H9 (cell line): ENCODE data around the gene IRF4. TPM values are rescaled to one million over a fixed set of nuclear protein-coding genes. Genes with fewer than 3 reads are reported as not detected.

Experiments used
- DNase-seq: peaks from one replicate; pipeline ENCODE4 v3.0.0-alpha.2; 2017
- H2AFZ ChIP-seq: one replicate; pipeline ENCODE4 v1.6.1; 2013; ENCODE audit warnings: mild to moderate bottlenecking, low read length, control low read depth, moderate library complexity
- H2AK5ac ChIP-seq: 2 replicates; pipeline ENCODE4 v1.6.1; 2013; ENCODE audit warnings: low read length, control low read depth, mixed read lengths; ENCODE audit not compliant: insufficient read length
- H2BK120ac ChIP-seq: one replicate; pipeline ENCODE4 v1.6.1; 2013; ENCODE audit warnings: low read depth, mild to moderate bottlenecking, low read length, control low read depth, inconsistent platforms; ENCODE audit not compliant: poor library complexity, severe bottlenecking
- H2BK12ac ChIP-seq: 2 replicates; pipeline ENCODE4 v1.6.1; 2013; ENCODE audit warnings: low read length, control low read depth, mixed read lengths, low read depth; ENCODE audit not compliant: insufficient read length
- H2BK15ac ChIP-seq: 2 replicates; pipeline ENCODE4 v1.6.1; 2013; ENCODE audit warnings: low read depth, low read length, control low read depth
- H2BK20ac ChIP-seq: one replicate; pipeline ENCODE4 v1.6.1; 2013; ENCODE audit warnings: low read depth, mild to moderate bottlenecking, low read length, control low read depth, inconsistent platforms; ENCODE audit not compliant: poor library complexity, severe bottlenecking
- H2BK5ac ChIP-seq: 2 replicates; pipeline ENCODE4 v1.6.1; 2013; ENCODE audit warnings: low read length, control low read depth, mixed read lengths; ENCODE audit not compliant: insufficient read length
- H3K14ac ChIP-seq: 2 replicates; pipeline ENCODE4 v1.6.1; 2013; ENCODE audit warnings: low read length, control low read depth; ENCODE audit not compliant: insufficient read depth
- H3K18ac ChIP-seq: 2 replicates; pipeline ENCODE4 v1.6.1; 2013; ENCODE audit warnings: low read depth, mild to moderate bottlenecking, mixed read lengths, low read length, control low read depth; ENCODE audit not compliant: insufficient read length
- H3K23ac ChIP-seq: 2 replicates; pipeline ENCODE4 v1.6.1; 2013; ENCODE audit warnings: low read length, control low read depth, mixed read lengths, low read depth; ENCODE audit not compliant: insufficient read length
- H3K23me2 ChIP-seq: 2 replicates; pipeline ENCODE4 v1.6.1; 2013; ENCODE audit warnings: low read depth, mild to moderate bottlenecking, mixed read lengths, low read length, control low read depth; ENCODE audit not compliant: insufficient read length, poor library complexity, severe bottlenecking
- H3K27ac ChIP-seq: 2 replicates; pipeline ENCODE4 v1.5.1; 2013; ENCODE audit warnings: low read length, control low read depth, mixed read lengths, low read depth; ENCODE audit not compliant: insufficient read length
- H3K27me3 ChIP-seq: 2 replicates; pipeline ENCODE4 v1.6.1; 2013; ENCODE audit warnings: low read length, control low read depth, inconsistent platforms; ENCODE audit not compliant: insufficient read depth
- H3K4ac ChIP-seq: 2 replicates; pipeline ENCODE4 v1.6.1; 2013; ENCODE audit warnings: low read depth, mild to moderate bottlenecking, control low read depth, inconsistent platforms, low read length, moderate library complexity
- H3K4me1 ChIP-seq: 2 replicates; pipeline ENCODE4 v1.6.1; 2013; ENCODE audit warnings: low read length, control low read depth, inconsistent platforms; ENCODE audit not compliant: insufficient read depth
- H3K4me2 ChIP-seq: 2 replicates; pipeline ENCODE4 v1.6.1; 2013; ENCODE audit warnings: low read length, control low read depth, mixed read lengths; ENCODE audit not compliant: insufficient read length, insufficient read depth
- H3K56ac ChIP-seq: 2 replicates; pipeline ENCODE4 v1.6.1; 2013; ENCODE audit warnings: low read depth, mild to moderate bottlenecking, mixed read lengths, low read length, control low read depth; ENCODE audit not compliant: insufficient read length
- H3K79me1 ChIP-seq: 2 replicates; pipeline ENCODE4 v1.6.1; 2013; ENCODE audit warnings: low read depth, mild to moderate bottlenecking, moderate library complexity, low read length, control low read depth, inconsistent platforms; ENCODE audit not compliant: insufficient read depth, poor library complexity, severe bottlenecking
- H3K79me2 ChIP-seq: 2 replicates; pipeline ENCODE4 v1.6.1; 2013; ENCODE audit warnings: low read length, control low read depth, inconsistent platforms; ENCODE audit not compliant: insufficient read depth
- H3K9ac ChIP-seq: 2 replicates; pipeline ENCODE4 v1.6.1; 2013; ENCODE audit warnings: low read length, control low read depth, mixed read lengths; ENCODE audit not compliant: insufficient read length; ENCODE audit errors: extremely low read depth
- H3K9me3 ChIP-seq: one replicate; pipeline ENCODE4 v1.6.1; 2013; ENCODE audit warnings: low read depth, low read length, inconsistent platforms; ENCODE audit not compliant: control insufficient read depth
- H3T11ph ChIP-seq: one replicate; pipeline ENCODE4 v1.6.1; 2013; ENCODE audit warnings: mild to moderate bottlenecking, low read length, control low read depth, inconsistent platforms
- H4K20me1 ChIP-seq: one replicate; pipeline ENCODE4 v1.6.1; 2013; ENCODE audit not compliant: control insufficient read depth, insufficient read length, insufficient read depth
- H4K5ac ChIP-seq: 2 replicates; pipeline ENCODE4 v1.6.1; 2013; ENCODE audit warnings: low read depth, mild to moderate bottlenecking, mixed read lengths, low read length, control low read depth; ENCODE audit not compliant: insufficient read length
- H4K8ac ChIP-seq: replicated peaks from 2 replicates; pipeline ENCODE4 v1.6.1; 2013; ENCODE audit warnings: low read length, control low read depth, mixed read lengths, low read depth; ENCODE audit not compliant: insufficient read length
- H4K91ac ChIP-seq: 2 replicates; pipeline ENCODE4 v1.6.1; 2013; ENCODE audit warnings: low read depth, mild to moderate bottlenecking, moderate library complexity, mixed read lengths, low read length, control low read depth; ENCODE audit not compliant: insufficient read length
- H3K27ac Mint-ChIP-seq, 3 experiments: 2 replicates in 2 of 3; 3 replicates in 1 of 3; pipeline ENCODE4 v1.8.0; 2020 to 2021; ENCODE audit warnings: mixed read lengths in 3 of 3, mild to moderate bottlenecking in 1 of 3, moderate library complexity in 1 of 3
- H3K27me3 Mint-ChIP-seq: 2 replicates; pipeline ENCODE4 v1.8.0; 2021; ENCODE audit warnings: low read depth, mild to moderate bottlenecking, moderate library complexity, mixed read lengths
- H3K36me3 Mint-ChIP-seq, 3 experiments: 2 replicates in 2 of 3; 3 replicates in 1 of 3; pipeline ENCODE4 v1.8.0; 2020 to 2021; ENCODE audit warnings: low read depth in 3 of 3, mixed read lengths in 3 of 3; ENCODE audit not compliant: insufficient read depth in 1 of 3
- H3K4me1 Mint-ChIP-seq, 2 experiments: 2 replicates each; pipeline ENCODE4 v1.8.0; 2020; ENCODE audit warnings: mixed read lengths in 2 of 2
- H3K4me3 Mint-ChIP-seq, 2 experiments: 2 replicates in 1 of 2; 3 replicates in 1 of 2; pipeline ENCODE4 v1.8.0; 2020 to 2021; ENCODE audit warnings: mild to moderate bottlenecking in 2 of 2, mixed read lengths in 2 of 2, moderate library complexity in 1 of 2
- H3K9me3 Mint-ChIP-seq, 2 experiments: 2 replicates in 1 of 2; 3 replicates in 1 of 2; pipeline ENCODE4 v1.8.0; 2020; ENCODE audit warnings: mild to moderate bottlenecking in 2 of 2, mixed read lengths in 2 of 2, moderate library complexity in 1 of 2
- WGBS: extraction: QIAGEN DNeasy Blood & Tissue Kit; methylation state at CpG from one replicate; pipeline ENCODE4 v1.1.7; 2013; ENCODE audit warnings: missing lambda C conversion rate, low lambda C conversion rate, mixed read lengths; ENCODE audit not compliant: insufficient read length; ENCODE audit errors: extremely low coverage; 5-methylcytosine and 5-hydroxymethylcytosine counted together
- total RNA-seq: library from RNA; stranded (reverse); gene quantifications from 2 replicates; pipeline ENCODE4 v1.2.1, GENCODE V29; 2021
- TF ChIP-seq, protein P1 (sequence below): fragments of 200-600 bp; sonication (generic); conservative IDR thresholded peaks from 3 replicates; pipeline ENCODE4 v1.8.0; 2021; ENCODE audit warnings: antibody characterized with exemption, mild to moderate bottlenecking

Gene IRF4
- total RNA-seq, 1 experiment from 2014 or later, result 0.31 TPM

GRCh38 chr6:447381-448165 is 56.0 kb downstream of the IRF4 start:
- Mint-ChIP-seq H3K4me1 (no peaks in the 10 kb centered on the region), H3K4me3 (no peak overlapping the region), H3K27ac (no peak overlapping the region), H3K27me3 (no peaks in the 10 kb centered on the region; the same call in 1 of the 2 replicates), H3K9me3 (peaks cover 15 to 23% of the 10 kb centered on the region in 2 experiments), H3K36me3 (peaks cover 3 to 22% (median 11%) of the 10 kb centered on the region in 3 experiments; a peak in 6 of 7 replicates)
- Histone ChIP-seq H4K91ac (no peak overlapping the region), H4K20me1 (no peaks in the 10 kb centered on the region), H2BK12ac (no peak overlapping the region), H2BK15ac (no peak overlapping the region), H3K56ac (no peak overlapping the region), H3K14ac (no peak overlapping the region), H2AFZ (no peak overlapping the region), H3K79me1 (no peaks in the 10 kb centered on the region), H3K27me3 (no peaks in the 10 kb centered on the region), H3K9me3 (peaks cover 6% of the 10 kb centered on the region), H3K9ac (no peak overlapping the region), H3K4me1 (no peaks in the 10 kb centered on the region), H3K23ac (no peak overlapping the region), H2AK5ac (no peak overlapping the region), H4K5ac (no peak overlapping the region), H3K27ac (no peak overlapping the region), H3K4me2 (no peak overlapping the region), H3T11ph (no peak overlapping the region), H3K18ac (no peak overlapping the region), H3K4ac (no peak overlapping the region), H2BK20ac (no peak overlapping the region), H4K8ac (no peak overlapping the region), H3K23me2 (no peaks in the 10 kb centered on the region), H2BK5ac (no peak overlapping the region), H2BK120ac (no peak overlapping the region), H3K79me2 (no peaks in the 10 kb centered on the region)
- TF ChIP-seq, protein P1, sequence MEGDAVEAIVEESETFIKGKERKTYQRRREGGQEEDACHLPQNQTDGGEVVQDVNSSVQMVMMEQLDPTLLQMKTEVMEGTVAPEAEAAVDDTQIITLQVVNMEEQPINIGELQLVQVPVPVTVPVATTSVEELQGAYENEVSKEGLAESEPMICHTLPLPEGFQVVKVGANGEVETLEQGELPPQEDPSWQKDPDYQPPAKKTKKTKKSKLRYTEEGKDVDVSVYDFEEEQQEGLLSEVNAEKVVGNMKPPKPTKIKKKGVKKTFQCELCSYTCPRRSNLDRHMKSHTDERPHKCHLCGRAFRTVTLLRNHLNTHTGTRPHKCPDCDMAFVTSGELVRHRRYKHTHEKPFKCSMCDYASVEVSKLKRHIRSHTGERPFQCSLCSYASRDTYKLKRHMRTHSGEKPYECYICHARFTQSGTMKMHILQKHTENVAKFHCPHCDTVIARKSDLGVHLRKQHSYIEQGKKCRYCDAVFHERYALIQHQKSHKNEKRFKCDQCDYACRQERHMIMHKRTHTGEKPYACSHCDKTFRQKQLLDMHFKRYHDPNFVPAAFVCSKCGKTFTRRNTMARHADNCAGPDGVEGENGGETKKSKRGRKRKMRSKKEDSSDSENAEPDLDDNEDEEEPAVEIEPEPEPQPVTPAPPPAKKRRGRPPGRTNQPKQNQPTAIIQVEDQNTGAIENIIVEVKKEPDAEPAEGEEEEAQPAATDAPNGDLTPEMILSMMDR, result no peak
- WGBS, result no CpG with 5 or more reads among the region's 29 CpGs
- DNase-seq, result peak; percentile 17
